Right lobe of liver (tissue), 4 donors: ENCODE measurements around the gene GAST.
"Not testable (repeated sequence)": the region's sequence is repeated elsewhere in the genome, so short reads cannot be mapped to it uniquely, and the experiment has no call there.

ENCODE experiments used
- POLR2A ChIP-seq: fragments of 450-650 bp; IDR thresholded peaks from one replicate; pipeline ENCODE4 v1.6.1; 2017; ENCODE audit warnings: antibody characterized with exemption, mild to moderate bottlenecking
- TF ChIP-seq, protein P1 (sequence below), 4 donors: fragments of 200-600 bp in 3 of 4; fragments of 450-650 bp in 1 of 4; IDR thresholded peaks; one replicate each; pipeline versions ENCODE4 v1.5.1 to v1.8.0; 2016 to 2022; ENCODE audit warnings: antibody characterized with exemption in 4 of 4, mild to moderate bottlenecking in 2 of 4
- donor health status: DM: no; HTN: no; CAD: no.
- donor health status: DM: no; HTN: no; CAD: no.
- donor health status: DM: no; HTN: yes; CAD: no.

DNA sequence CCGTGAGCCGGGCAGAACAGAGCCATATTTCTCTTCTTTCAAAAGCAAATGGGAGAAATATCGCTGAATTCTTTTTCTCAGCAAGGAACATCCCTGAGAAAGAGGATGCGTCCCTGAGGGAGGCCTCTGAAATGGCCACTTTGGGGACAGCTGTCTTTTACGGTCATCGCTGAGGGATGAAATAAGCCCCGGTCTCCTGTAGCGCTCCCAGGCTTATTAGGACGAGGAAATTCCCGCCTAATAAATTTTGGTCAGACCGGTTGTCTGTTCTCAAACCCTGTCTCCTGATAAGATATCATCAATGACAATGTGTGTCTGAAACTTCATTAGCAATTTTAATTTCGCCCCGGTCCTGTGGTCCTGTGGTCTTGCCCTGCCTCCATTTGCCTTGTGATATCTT lies 26.4 kb upstream of the GAST start:
- TF ChIP-seq, protein P1, sequence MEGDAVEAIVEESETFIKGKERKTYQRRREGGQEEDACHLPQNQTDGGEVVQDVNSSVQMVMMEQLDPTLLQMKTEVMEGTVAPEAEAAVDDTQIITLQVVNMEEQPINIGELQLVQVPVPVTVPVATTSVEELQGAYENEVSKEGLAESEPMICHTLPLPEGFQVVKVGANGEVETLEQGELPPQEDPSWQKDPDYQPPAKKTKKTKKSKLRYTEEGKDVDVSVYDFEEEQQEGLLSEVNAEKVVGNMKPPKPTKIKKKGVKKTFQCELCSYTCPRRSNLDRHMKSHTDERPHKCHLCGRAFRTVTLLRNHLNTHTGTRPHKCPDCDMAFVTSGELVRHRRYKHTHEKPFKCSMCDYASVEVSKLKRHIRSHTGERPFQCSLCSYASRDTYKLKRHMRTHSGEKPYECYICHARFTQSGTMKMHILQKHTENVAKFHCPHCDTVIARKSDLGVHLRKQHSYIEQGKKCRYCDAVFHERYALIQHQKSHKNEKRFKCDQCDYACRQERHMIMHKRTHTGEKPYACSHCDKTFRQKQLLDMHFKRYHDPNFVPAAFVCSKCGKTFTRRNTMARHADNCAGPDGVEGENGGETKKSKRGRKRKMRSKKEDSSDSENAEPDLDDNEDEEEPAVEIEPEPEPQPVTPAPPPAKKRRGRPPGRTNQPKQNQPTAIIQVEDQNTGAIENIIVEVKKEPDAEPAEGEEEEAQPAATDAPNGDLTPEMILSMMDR (IDR thresholded peaks at IDR 0.05): not testable (repeated sequence)
- TF ChIP-seq POLR2A: not testable (repeated sequence)
